SU-DHL-6 (cell line): ENCODE data around the gene FBXL20.

Experiments
- CTCF ChIP-seq: fragments of 200-600 bp; sonication (generic); IDR thresholded peaks from one replicate; pipeline ENCODE4 v1.5.1; 2017; ENCODE audit warnings: antibody characterized with exemption, mild to moderate bottlenecking, low read length, moderate library complexity; ENCODE audit not compliant: insufficient read depth, poor library complexity, severe bottlenecking
- EZH2phosphoT487 ChIP-seq: fragments of 200-600 bp; sonication (generic), shearing (Covaris generic); conservative IDR thresholded peaks from 2 replicates; pipeline ENCODE4 v1.6.1; 2018; ENCODE audit warnings: mild to moderate bottlenecking, antibody characterized with exemption, low read length, moderate library complexity, mixed read lengths

DNA sequence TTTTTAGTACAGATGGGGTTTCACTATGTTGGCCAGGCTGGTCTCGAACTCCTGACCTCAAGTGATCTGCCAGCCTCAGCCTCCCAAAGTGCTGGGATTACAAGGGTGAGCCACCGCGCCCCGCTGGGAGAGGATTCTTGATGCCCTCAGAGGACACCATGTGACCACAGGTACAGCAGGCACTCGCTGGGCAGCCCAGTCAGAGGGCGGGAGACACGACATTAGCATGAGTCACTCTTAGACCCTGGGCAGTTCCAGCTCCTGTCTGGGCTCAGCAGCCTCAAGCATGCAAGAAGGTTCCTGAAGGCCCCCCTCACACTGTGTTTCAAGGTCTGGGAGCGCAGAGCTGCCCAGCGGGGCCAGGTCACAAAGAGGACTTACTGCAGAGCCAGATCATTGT lies 187.6 kb downstream of the FBXL20 start:
- TF ChIP-seq CTCF, result no peak
- TF ChIP-seq EZH2phosphoT487, result no peak
